Caco-2 (cell line): ENCODE results near the gene LRG1. TPM values are rescaled to one million over a fixed set of nuclear protein-coding genes. Genes with fewer than 3 reads are reported as not detected.

Experiments used
- BruUV-seq: library from RNA; stranded (reverse); fragments of 400-500 nt; replicated peaks from 2 replicates; lab custom pipeline; 2021; lab: Mats Ljungman, UMichigan
- CTCF ChIA-PET: fragments of 300-600 bp; sonication (Branson Sonifier 250); formaldehyde crosslinking; loops from one replicate; lab custom pipeline; 2022; ENCODE audit warnings: antibody characterized with exemption; lab: Charles Lee
- POLR2A ChIA-PET: fragments of 300-600 bp; sonication (Branson Sonifier 250); formaldehyde crosslinking; loops from one replicate; lab custom pipeline; 2022; ENCODE audit warnings: antibody characterized with exemption; lab: Charles Lee
- DNase-seq, 2 experiments: peaks; one replicate each; pipeline versions ENCODE4 v3.0.0 to v3.0.0-alpha.2; 2020 to 2022
- H3K27me3 ChIP-seq: replicated peaks from 2 replicates; pipeline ENCODE4 v1.6.0; 2011; ENCODE audit warnings: low read length; ENCODE audit not compliant: control insufficient read depth, insufficient read depth
- H3K36me3 ChIP-seq: 2 replicates; pipeline ENCODE4 v1.5.1; 2011; ENCODE audit warnings: low read length; ENCODE audit not compliant: control insufficient read depth, insufficient read depth
- H3K4me1 ChIP-seq: fragments of 250-450 bp; sonication (Bioruptor Pico); 2 replicates; pipeline ENCODE4 v1.5.1; 2020; ENCODE audit warnings: mild to moderate bottlenecking
- H3K4me3 ChIP-seq: 2 replicates; pipeline ENCODE4 v1.5.1; 2011; ENCODE audit warnings: low read depth, mild to moderate bottlenecking, control low read depth, low read length
- H3K9me3 ChIP-seq: fragments of 250-450 bp; sonication (Bioruptor Pico); 2 replicates; pipeline ENCODE4 v1.5.1; 2020; ENCODE audit warnings: mild to moderate bottlenecking, moderate library complexity
- H3K27ac Mint-ChIP-seq: one replicate; pipeline ENCODE4 v1.8.0; 2022; ENCODE audit warnings: mixed read lengths; ENCODE audit not compliant: unreplicated experiment
- H3K27me3 Mint-ChIP-seq: one replicate; pipeline ENCODE4 v1.8.0; 2022; ENCODE audit warnings: mixed read lengths; ENCODE audit not compliant: insufficient read depth, unreplicated experiment
- H3K36me3 Mint-ChIP-seq: one replicate; pipeline ENCODE4 v1.8.0; 2022; ENCODE audit warnings: mild to moderate bottlenecking, mixed read lengths; ENCODE audit not compliant: insufficient read depth, unreplicated experiment
- H3K4me1 Mint-ChIP-seq: one replicate; pipeline ENCODE4 v1.8.0; 2022; ENCODE audit warnings: low read depth, mixed read lengths; ENCODE audit not compliant: unreplicated experiment
- H3K4me3 Mint-ChIP-seq: one replicate; pipeline ENCODE4 v1.8.0; 2022; ENCODE audit warnings: mild to moderate bottlenecking, moderate library complexity, mixed read lengths; ENCODE audit not compliant: unreplicated experiment
- H3K9me3 Mint-ChIP-seq: one replicate; pipeline ENCODE4 v1.8.0; 2022; ENCODE audit warnings: mixed read lengths; ENCODE audit not compliant: unreplicated experiment
- CTCF ChIP-seq, 2 experiments: fragments of 200-600 bp in 1 of 2; IDR thresholded peaks; 1 replicate in 1 of 2; 2 replicates in 1 of 2; pipeline versions ENCODE4 v1.5.1 to v1.8.0; 2011 to 2022; ENCODE audit warnings: antibody characterized with exemption in 1 of 2, control low read depth in 1 of 2, inconsistent platforms in 1 of 2, low read depth in 1 of 2, low read length in 1 of 2, mild to moderate bottlenecking in 1 of 2, moderate library complexity in 1 of 2; ENCODE audit not compliant: insufficient read depth in 1 of 2, severe bottlenecking in 1 of 2, unreplicated experiment in 1 of 2
- intact Hi-C: fragments of 100-400 bp; cut with micrococcal nuclease; formaldehyde crosslinking; loops from one replicate; pipeline ENCODE4 v1.10.0; 2022; ENCODE audit not compliant: unreplicated experiment
- total RNA-seq: library from RNA; stranded (reverse); gene quantifications from 2 replicates; pipeline ENCODE4 v1.2.3, GENCODE V29; 2022

Gene LRG1
- total RNA-seq, 1 experiment from 2014 or later: 0.61 TPM

- no peak for TF ChIP-seq CTCF (IDR thresholded peaks at IDR 0.05; ENCODE audit: insufficient read depth in 1 of 2, low read depth in 1 of 2, low read length in 1 of 2, severe bottlenecking in 1 of 2, unreplicated experiment in 1 of 2)
- POLR2A ChIA-PET: no interaction called here
- Histone ChIP-seq H3K4me1 (peaks cover 11% of the 10 kb centered on the region; the same call in 1 of the 2 replicates), H3K4me3 (no peak overlapping the region), H3K9me3 (no peaks in the 10 kb centered on the region), H3K27me3 (no peaks in the 10 kb centered on the region), H3K36me3 (no peaks in the 10 kb centered on the region)
- H3K9me3 Mint-ChIP-seq: peaks cover 11% of the 10 kb centered on the region
- intact Hi-C loops: loop anchor here (2.0 kb wide), 1 partner anchor 80 kb away; no protein-coding TSS in a partner anchor
- H3K4me1 Mint-ChIP-seq: peaks cover 7% of the 10 kb centered on the region
- no peak overlapping the region for H3K27ac Mint-ChIP-seq
- DNase-seq: peak; percentile 53 to 69
- H3K27me3 Mint-ChIP-seq: peaks cover 4% of the 10 kb centered on the region
- CTCF ChIA-PET: no interaction called here
- H3K36me3 Mint-ChIP-seq: peaks cover 5% of the 10 kb centered on the region
- H3K4me3 Mint-ChIP-seq: peak overlapping the region; percentile 62
- BruUV-seq: no TSS peak
Measured at GRCh38 chr19:4556597-4557127, 16.8 kb upstream of the LRG1 start.

GRCh38 chr19:4555657-4556561 lies 16.1 kb upstream of the LRG1 start:
- CTCF ChIA-PET: no interaction called here
- H3K4me3 ChIP-seq: no peak overlapping the region
- POLR2A ChIA-PET: no interaction called here
- H3K4me1 ChIP-seq: peaks cover 11% of the 10 kb centered on the region; the same call in 1 of the 2 replicates
- H3K36me3 Mint-ChIP-seq: peaks cover 5% of the 10 kb centered on the region
- DNase-seq: peak; percentile 62 to 70
- no peak for TF ChIP-seq CTCF (IDR thresholded peaks at IDR 0.05; ENCODE audit: insufficient read depth in 1 of 2, low read depth in 1 of 2, low read length in 1 of 2, severe bottlenecking in 1 of 2, unreplicated experiment in 1 of 2)
- no TSS peak for BruUV-seq
- H3K27me3 Mint-ChIP-seq: peaks cover 4% of the 10 kb centered on the region
- H3K9me3 ChIP-seq: no peaks in the 10 kb centered on the region
- H3K4me1 Mint-ChIP-seq: peaks cover 7% of the 10 kb centered on the region
- H3K9me3 Mint-ChIP-seq: peaks cover 11% of the 10 kb centered on the region
- no peaks in the 10 kb centered on the region for H3K36me3 ChIP-seq
- H3K27ac Mint-ChIP-seq: no peak overlapping the region
- intact Hi-C loops: loop anchor here (2.0 kb wide), 1 partner anchor 81 kb away; no protein-coding TSS in a partner anchor
- H3K27me3 ChIP-seq: no peaks in the 10 kb centered on the region
- H3K4me3 Mint-ChIP-seq: peak overlapping the region; percentile 49

- Mint-ChIP-seq H3K4me1 (peaks cover 7% of the 10 kb centered on the region), H3K27ac (no peak overlapping the region), H3K9me3 (peaks cover 11% of the 10 kb centered on the region), H3K4me3 (no peak overlapping the region), H3K36me3 (peaks cover 5% of the 10 kb centered on the region), H3K27me3 (peaks cover 4% of the 10 kb centered on the region)
- H3K27me3 ChIP-seq: no peaks in the 10 kb centered on the region
- BruUV-seq: no TSS peak
- ChIA-PET POLR2A (no interaction called here), CTCF (no interaction called here)
- H3K4me1 ChIP-seq: peaks cover 11% of the 10 kb centered on the region; the same call in 1 of the 2 replicates
- no peak for DNase-seq
- H3K9me3 ChIP-seq: no peaks in the 10 kb centered on the region
- intact Hi-C loops: no loop called here
- H3K36me3 ChIP-seq: no peaks in the 10 kb centered on the region
- no peak overlapping the region for H3K4me3 ChIP-seq
- TF ChIP-seq CTCF (IDR thresholded peaks at IDR 0.05; ENCODE audit: insufficient read depth in 1 of 2, low read depth in 1 of 2, low read length in 1 of 2, severe bottlenecking in 1 of 2, unreplicated experiment in 1 of 2): no peak
Measured at GRCh38 chr19:4554717-4555116, 14.9 kb upstream of the LRG1 start.
